Neutrophil (primary cell): ENCODE data around the gene LDLRAD3.

Experiments used
- H3K27ac ChIP-seq: fragments of 200-600 bp; sonication (generic); 2 replicates; pipeline ENCODE4 v1.5.1; 2016; ENCODE audit warnings: mild to moderate bottlenecking, moderate library complexity
- H3K27me3 ChIP-seq: fragments of 200-600 bp; sonication (generic); 2 replicates; pipeline ENCODE4 v1.6.0; 2016; ENCODE audit warnings: mild to moderate bottlenecking
- H3K36me3 ChIP-seq: fragments of 200-600 bp; sonication (generic); 2 replicates; pipeline ENCODE4 v1.5.1; 2017
- H3K4me1 ChIP-seq, 2 experiments: fragments of 200-600 bp in 1 of 2; sonication (generic) in 1 of 2; 1 replicate in 1 of 2; 2 replicates in 1 of 2; pipeline versions ENCODE4 v1.5.1 to v1.6.1; 2013 to 2016; ENCODE audit warnings: low read depth in 1 of 2, low read length in 1 of 2, mild to moderate bottlenecking in 1 of 2, moderate library complexity in 1 of 2; ENCODE audit not compliant: control insufficient read depth in 1 of 2, insufficient read depth in 1 of 2
- H3K4me3 ChIP-seq, 2 experiments: fragments of 200-600 bp in 1 of 2; sonication (generic) in 1 of 2; 1 replicate in 1 of 2; 2 replicates in 1 of 2; pipeline ENCODE4 v1.5.1; 2013 to 2016; ENCODE audit warnings: low read depth in 1 of 2, low read length in 1 of 2, mild to moderate bottlenecking in 1 of 2, moderate library complexity in 1 of 2
- H3K9me3 ChIP-seq: fragments of 200-600 bp; sonication (generic); 2 replicates; pipeline ENCODE4 v1.5.1; 2016
- TF ChIP-seq, protein P1 (sequence below): fragments of 200-600 bp; sonication (generic); IDR thresholded peaks from 2 replicates; pipeline ENCODE4 v1.5.1; 2016; ENCODE audit warnings: antibody characterized with exemption

LDLRAD3 gene

GRCh38 chr11:36229091-36229705, 285.3 kb downstream of the LDLRAD3 start:
- TF ChIP-seq, protein P1, sequence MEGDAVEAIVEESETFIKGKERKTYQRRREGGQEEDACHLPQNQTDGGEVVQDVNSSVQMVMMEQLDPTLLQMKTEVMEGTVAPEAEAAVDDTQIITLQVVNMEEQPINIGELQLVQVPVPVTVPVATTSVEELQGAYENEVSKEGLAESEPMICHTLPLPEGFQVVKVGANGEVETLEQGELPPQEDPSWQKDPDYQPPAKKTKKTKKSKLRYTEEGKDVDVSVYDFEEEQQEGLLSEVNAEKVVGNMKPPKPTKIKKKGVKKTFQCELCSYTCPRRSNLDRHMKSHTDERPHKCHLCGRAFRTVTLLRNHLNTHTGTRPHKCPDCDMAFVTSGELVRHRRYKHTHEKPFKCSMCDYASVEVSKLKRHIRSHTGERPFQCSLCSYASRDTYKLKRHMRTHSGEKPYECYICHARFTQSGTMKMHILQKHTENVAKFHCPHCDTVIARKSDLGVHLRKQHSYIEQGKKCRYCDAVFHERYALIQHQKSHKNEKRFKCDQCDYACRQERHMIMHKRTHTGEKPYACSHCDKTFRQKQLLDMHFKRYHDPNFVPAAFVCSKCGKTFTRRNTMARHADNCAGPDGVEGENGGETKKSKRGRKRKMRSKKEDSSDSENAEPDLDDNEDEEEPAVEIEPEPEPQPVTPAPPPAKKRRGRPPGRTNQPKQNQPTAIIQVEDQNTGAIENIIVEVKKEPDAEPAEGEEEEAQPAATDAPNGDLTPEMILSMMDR = no peak
- Histone ChIP-seq H3K4me1 (no peaks in the 10 kb centered on the region), H3K4me3 (no peak overlapping the region), H3K27ac (no peak overlapping the region), H3K27me3 (peaks cover 10% of the 10 kb centered on the region), H3K36me3 (no peaks in the 10 kb centered on the region), H3K9me3 (no peaks in the 10 kb centered on the region)

DNA sequence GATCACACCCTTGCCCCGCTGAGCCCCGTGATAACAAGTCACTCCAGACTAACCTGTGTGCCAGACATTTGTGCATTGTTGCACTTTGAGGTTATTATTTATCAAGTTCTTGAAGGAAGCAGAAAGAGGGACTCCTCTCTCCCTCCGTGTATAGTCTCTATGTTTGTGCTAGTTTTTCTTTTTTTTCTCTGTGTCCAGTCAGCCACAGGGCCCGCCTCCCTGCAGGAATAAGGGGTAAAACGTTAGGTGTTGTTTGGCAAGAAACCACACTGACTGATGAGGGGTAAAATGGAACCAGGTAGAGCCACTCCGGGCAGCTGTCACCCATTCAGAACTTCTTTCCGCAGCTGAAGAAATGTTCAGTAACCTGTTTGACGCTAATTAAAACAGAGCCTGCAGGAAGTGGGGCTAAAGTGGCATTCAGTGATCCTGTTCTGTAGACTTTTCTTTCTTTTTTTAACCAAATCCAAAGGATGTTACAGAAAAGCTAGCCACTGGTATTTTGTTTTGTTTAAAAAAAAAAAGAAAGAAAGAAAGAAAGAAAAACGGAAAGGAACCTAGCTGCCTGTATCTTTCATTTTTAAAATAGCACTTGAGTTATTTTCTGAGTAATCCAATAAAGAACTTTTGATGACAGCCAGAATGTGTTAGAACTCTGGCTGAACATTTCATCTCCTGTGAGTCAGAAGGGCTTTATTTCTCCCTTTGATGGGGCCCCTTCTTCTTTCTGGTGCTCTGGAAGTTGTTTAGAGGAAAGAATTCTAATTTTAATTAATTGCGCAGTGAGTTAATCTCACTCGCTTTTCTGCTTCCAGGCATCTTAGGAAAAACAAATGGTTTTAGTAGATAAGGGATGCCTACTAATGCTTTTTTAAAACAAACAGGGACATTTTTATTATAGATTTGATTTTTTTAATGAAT, 287.2 kb downstream of the LDLRAD3 start:
- TF ChIP-seq, protein P1 = no peak
- Histone ChIP-seq H3K9me3 (no peaks in the 10 kb centered on the region), H3K36me3 (no peaks in the 10 kb centered on the region), H3K27ac (no peak overlapping the region), H3K4me1 (no peaks in the 10 kb centered on the region), H3K27me3 (peaks cover 15% of the 10 kb centered on the region), H3K4me3 (no peak overlapping the region)

DNA sequence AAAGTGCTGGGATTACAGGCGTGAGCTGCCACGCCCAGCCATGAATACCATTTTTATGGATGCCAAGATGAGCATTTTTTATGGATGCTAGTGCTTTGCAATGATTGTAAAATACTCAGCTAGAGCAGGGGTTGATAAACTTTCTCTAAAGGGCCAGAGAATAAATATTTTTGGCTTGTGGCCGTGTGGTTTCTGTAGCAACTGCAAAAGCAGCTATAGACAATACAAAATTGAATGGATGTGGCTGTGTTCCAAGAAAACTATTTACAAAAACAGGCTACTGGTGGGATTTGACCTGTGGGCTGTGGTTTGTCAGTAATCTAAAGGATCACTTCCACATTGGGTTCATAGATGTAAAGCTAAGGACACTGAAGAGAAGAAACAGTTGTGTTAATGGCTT, 289.3 kb downstream of the LDLRAD3 start:
- Histone ChIP-seq H3K36me3 (no peaks in the 10 kb centered on the region), H3K4me1 (no peaks in the 10 kb centered on the region), H3K27me3 (peaks cover 17% of the 10 kb centered on the region), H3K4me3 (no peak overlapping the region), H3K9me3 (no peaks in the 10 kb centered on the region), H3K27ac (no peak overlapping the region)
- TF ChIP-seq, protein P1 = no peak

- Histone ChIP-seq H3K4me3 (no peak overlapping the region), H3K9me3 (no peaks in the 10 kb centered on the region), H3K27ac (no peak overlapping the region), H3K36me3 (no peaks in the 10 kb centered on the region), H3K27me3 (peaks cover 21% of the 10 kb centered on the region), H3K4me1 (no peaks in the 10 kb centered on the region)
- TF ChIP-seq, protein P1 = no peak
Measured at GRCh38 chr11:36234825-36235224, 291.0 kb downstream of the LDLRAD3 start.

- Histone ChIP-seq H3K27ac (no peak overlapping the region), H3K4me3 (no peak overlapping the region), H3K4me1 (no peaks in the 10 kb centered on the region), H3K36me3 (no peaks in the 10 kb centered on the region), H3K9me3 (no peaks in the 10 kb centered on the region), H3K27me3 (peaks cover 21% of the 10 kb centered on the region)
- TF ChIP-seq, protein P1 = no peak
Measured at GRCh38 chr11:36235750-36236149, 291.9 kb downstream of the LDLRAD3 start.
